Endothelial cell of umbilical vein (primary cell): Measurements from ENCODE around the gene KIF1B. TPM values are rescaled to one million over a fixed set of nuclear protein-coding genes. Genes with fewer than 3 reads are reported as not detected.

Experiments used
- BruUV-seq: library from RNA; stranded (reverse); fragments of 400-500 nt; replicated peaks from 2 replicates; lab custom pipeline; 2021; lab: Mats Ljungman, UMichigan
- CTCF ChIA-PET: fragments of 300-600, 350-600 bp; sonication (Branson Sonifier 250); formaldehyde crosslinking; loops from one replicate; lab custom pipeline; 2021; ENCODE audit warnings: antibody characterized with exemption, inconsistent platforms; lab: Charles Lee
- POLR2A ChIA-PET: fragments of 300-600, 350-600 bp; sonication (Branson Sonifier 250); formaldehyde crosslinking; loops from one replicate; lab custom pipeline; 2021; ENCODE audit warnings: antibody characterized with exemption, inconsistent platforms; lab: Charles Lee
- DNase-seq: peaks from one replicate; pipeline ENCODE4 v3.0.0-alpha.2; 2011; ENCODE audit warnings: low read depth, low spot score
- FAIRE-seq: peaks from 2 replicates; lab custom pipeline; 2011; peaks lifted over from hg19 to GRCh38; lab: Jason Lieb, UNC
- H2AFZ ChIP-seq: 2 replicates; pipeline ENCODE4 v1.6.0; 2012; ENCODE audit warnings: low read depth, low read length, control low read depth, inconsistent platforms
- H3K27ac ChIP-seq: 2 replicates; pipeline ENCODE4 v1.5.1; 2011; ENCODE audit warnings: low read depth, mild to moderate bottlenecking, control low read depth, low read length, moderate library complexity; ENCODE audit not compliant: insufficient read depth
- H3K27me3 ChIP-seq, 2 experiments: 2 replicates each; pipeline versions ENCODE4 v1.6.0 to v1.6.1; 2011; ENCODE audit warnings: low read length in 2 of 2, mixed read lengths in 1 of 2; ENCODE audit not compliant: control insufficient read depth in 2 of 2, insufficient read depth in 2 of 2
- H3K36me3 ChIP-seq, 2 experiments: 2 replicates in 1 of 2; 3 replicates in 1 of 2; pipeline ENCODE4 v1.5.1; 2011; ENCODE audit warnings: low read length in 2 of 2, mild to moderate bottlenecking in 1 of 2, moderate library complexity in 1 of 2; ENCODE audit not compliant: control insufficient read depth in 2 of 2, insufficient read depth in 2 of 2; ENCODE audit errors: extremely low read depth in 1 of 2
- H3K4me1 ChIP-seq: 3 replicates; pipeline ENCODE4 v1.5.1; 2011; ENCODE audit warnings: mild to moderate bottlenecking, low read length; ENCODE audit not compliant: control insufficient read depth, insufficient read depth; ENCODE audit errors: extremely low read depth
- H3K4me2 ChIP-seq: 2 replicates; pipeline ENCODE4 v1.6.1; 2011; ENCODE audit warnings: low read length, control low read depth, mixed read lengths; ENCODE audit not compliant: insufficient read depth
- H3K4me3 ChIP-seq, 3 experiments: fragments of 200-600 bp in 1 of 3; sonication (generic), shearing (Covaris generic) in 1 of 3; replicated peaks in 1 of 3; 2 replicates each; pipeline ENCODE4 v1.5.1; 2011 to 2016; ENCODE audit warnings: control low read depth in 3 of 3, low read length in 3 of 3, mild to moderate bottlenecking in 2 of 3, inconsistent platforms in 1 of 3, low read depth in 1 of 3, moderate library complexity in 1 of 3; ENCODE audit not compliant: insufficient read depth in 1 of 3
- H3K79me2 ChIP-seq: 2 replicates; pipeline ENCODE4 v1.6.0; 2012; ENCODE audit warnings: low read length, inconsistent platforms; ENCODE audit not compliant: control insufficient read depth, insufficient read depth
- H3K9ac ChIP-seq: replicated peaks from 2 replicates; pipeline ENCODE3; 2011; ENCODE audit warnings: low read length, control low read depth; ENCODE audit not compliant: insufficient read depth; ENCODE audit errors: extremely low read depth
- H3K9me1 ChIP-seq: replicated peaks from 3 replicates; pipeline ENCODE4 v1.6.0; 2011; ENCODE audit warnings: mild to moderate bottlenecking, low read length; ENCODE audit not compliant: control insufficient read depth, insufficient read depth; ENCODE audit errors: extremely low read depth
- H3K9me3 ChIP-seq: replicated peaks from 2 replicates; pipeline ENCODE4 v1.5.1; 2012; ENCODE audit warnings: low read length, inconsistent platforms; ENCODE audit not compliant: control insufficient read depth, insufficient read depth
- H4K20me1 ChIP-seq: replicated peaks from 2 replicates; pipeline ENCODE3; 2011; ENCODE audit warnings: mild to moderate bottlenecking, low read length; ENCODE audit not compliant: control insufficient read depth, insufficient read depth; ENCODE audit errors: extremely low read depth
- EZH2 ChIP-seq: IDR thresholded peaks from 2 replicates; pipeline ENCODE4 v1.6.1; 2012; ENCODE audit warnings: borderline replicate concordance, low read depth, mild to moderate bottlenecking, moderate library complexity, low read length, inconsistent platforms; ENCODE audit not compliant: severe bottlenecking
- FOS ChIP-seq: IDR thresholded peaks from 2 replicates; pipeline ENCODE4 v1.6.1; 2011; ENCODE audit warnings: mild to moderate bottlenecking, low read length, moderate library complexity, borderline replicate concordance; ENCODE audit not compliant: insufficient read depth
- GATA2 ChIP-seq: IDR thresholded peaks from 2 replicates; pipeline ENCODE4 v1.7.0; 2011; ENCODE audit warnings: low read depth, mild to moderate bottlenecking, moderate library complexity, mixed read lengths, low read length; ENCODE audit not compliant: insufficient read length, insufficient read depth
- JUN ChIP-seq: IDR thresholded peaks from 2 replicates; pipeline ENCODE4 v1.6.1; 2011; ENCODE audit warnings: borderline replicate concordance, low read depth; ENCODE audit not compliant: insufficient read length, insufficient read depth
- MYC ChIP-seq: IDR thresholded peaks from one replicate; pipeline ENCODE4 v1.6.1; 2011; ENCODE audit warnings: mild to moderate bottlenecking, low read depth, low read length
- POLR2A ChIP-seq: IDR thresholded peaks from 2 replicates; pipeline ENCODE4 v1.6.1; 2012; ENCODE audit warnings: low read depth, mild to moderate bottlenecking, control low read depth, low read length
- POLR2AphosphoS5 ChIP-seq: IDR thresholded peaks from 2 replicates; pipeline ENCODE4 v1.6.1; 2012; ENCODE audit warnings: low read depth, mild to moderate bottlenecking, control low read depth, low read length, moderate library complexity; ENCODE audit not compliant: insufficient read depth
- dilution Hi-C: fragments of 300-500 bp; cut with MboI; formaldehyde crosslinking; loops from one replicate; pipeline ENCODE4 v1.15.0; 2019; ENCODE audit warnings: low sequenced_read_pairs; ENCODE audit not compliant: extremely low pct_ligation_motif_present
- intact Hi-C: fragments of 100-400 bp; cut with micrococcal nuclease; formaldehyde crosslinking; loops from one replicate; pipeline ENCODE4 v1.10.0; 2022
- polyA plus RNA-seq, 4 experiments: library from polyadenylated mRNA; depleted of rRNA in 3 of 4; stranded (reverse) in 3 of 4; unstranded in 1 of 4; fragments of >200 nt; gene quantifications; 2 replicates each; pipeline versions ENCODE4 v1.2.1 to v1.2.3, GENCODE V29; 2011 to 2012; ENCODE audit warnings: missing spikeins in 1 of 4
- total RNA-seq: library from RNA; stranded (reverse); gene quantifications from 2 replicates; pipeline ENCODE4 v1.2.3, GENCODE V29; 2021
- TF ChIP-seq, protein P1 (sequence below): IDR thresholded peaks from 2 replicates; pipeline ENCODE4 v1.6.1; 2011; ENCODE audit not compliant: insufficient read depth, insufficient read length
- TF ChIP-seq, protein P2 (sequence below), 2 donors: IDR thresholded peaks; 1 replicate in 1 of 2; 2 replicates in 1 of 2; pipeline ENCODE4 v1.5.1; 2011; ENCODE audit warnings: low read length in 2 of 2, mild to moderate bottlenecking in 2 of 2, moderate library complexity in 2 of 2, control low read depth in 1 of 2, inconsistent platforms in 1 of 2, low read depth in 1 of 2; ENCODE audit not compliant: insufficient read depth in 1 of 2; ENCODE audit errors: extremely low read depth in 1 of 2

KIF1B gene
- total and polyA plus RNA-seq, 2 donors (not counting 3 experiments of a cell fraction or from before 2014, with no cell fraction given), result 14.8 to 58.6 TPM

DNA sequence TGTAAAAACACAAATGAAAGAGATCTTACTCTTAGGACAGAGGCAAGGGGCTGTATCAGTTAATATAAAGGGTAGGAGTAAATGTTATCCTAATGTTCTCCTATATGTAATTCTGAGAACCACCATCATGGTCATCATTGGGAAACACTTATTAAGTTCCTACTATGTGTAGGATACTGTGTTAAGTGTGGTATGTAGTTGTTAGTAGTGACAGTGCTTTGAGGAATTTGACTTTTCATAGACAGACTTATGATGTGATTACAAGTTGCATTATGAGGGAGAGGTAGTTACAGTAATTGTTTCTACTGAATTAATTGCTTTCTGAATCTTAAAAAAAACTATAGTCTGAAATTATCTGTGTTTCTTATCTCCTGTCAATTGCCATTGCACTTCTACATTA lies 136.7 kb downstream of the KIF1B start:
- DNase-seq (no peak), FAIRE-seq (no peak)
- CTCF ChIA-PET, result no interaction called here
- no peak overlapping the region for H2AFZ ChIP-seq
- H3K4me3 ChIP-seq, result no peak overlapping the region
- intact Hi-C loops (no loop called here), dilution Hi-C loops (no loop called here)
- H3K27me3 ChIP-seq, result no peaks in the 10 kb centered on the region
- POLR2A ChIA-PET, result no interaction called here
- H3K9ac ChIP-seq, result no peak overlapping the region
- H3K4me1 ChIP-seq, result no peaks in the 10 kb centered on the region
- H3K4me2 ChIP-seq, result no peak overlapping the region
- no peaks in the 10 kb centered on the region for H3K79me2 ChIP-seq
- no peaks in the 10 kb centered on the region for H3K9me3 ChIP-seq
- no peak for TF ChIP-seq POLR2A
- TF ChIP-seq, protein P1, sequence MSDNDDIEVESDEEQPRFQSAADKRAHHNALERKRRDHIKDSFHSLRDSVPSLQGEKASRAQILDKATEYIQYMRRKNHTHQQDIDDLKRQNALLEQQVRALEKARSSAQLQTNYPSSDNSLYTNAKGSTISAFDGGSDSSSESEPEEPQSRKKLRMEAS, result no peak
- TF ChIP-seq, protein P2, sequence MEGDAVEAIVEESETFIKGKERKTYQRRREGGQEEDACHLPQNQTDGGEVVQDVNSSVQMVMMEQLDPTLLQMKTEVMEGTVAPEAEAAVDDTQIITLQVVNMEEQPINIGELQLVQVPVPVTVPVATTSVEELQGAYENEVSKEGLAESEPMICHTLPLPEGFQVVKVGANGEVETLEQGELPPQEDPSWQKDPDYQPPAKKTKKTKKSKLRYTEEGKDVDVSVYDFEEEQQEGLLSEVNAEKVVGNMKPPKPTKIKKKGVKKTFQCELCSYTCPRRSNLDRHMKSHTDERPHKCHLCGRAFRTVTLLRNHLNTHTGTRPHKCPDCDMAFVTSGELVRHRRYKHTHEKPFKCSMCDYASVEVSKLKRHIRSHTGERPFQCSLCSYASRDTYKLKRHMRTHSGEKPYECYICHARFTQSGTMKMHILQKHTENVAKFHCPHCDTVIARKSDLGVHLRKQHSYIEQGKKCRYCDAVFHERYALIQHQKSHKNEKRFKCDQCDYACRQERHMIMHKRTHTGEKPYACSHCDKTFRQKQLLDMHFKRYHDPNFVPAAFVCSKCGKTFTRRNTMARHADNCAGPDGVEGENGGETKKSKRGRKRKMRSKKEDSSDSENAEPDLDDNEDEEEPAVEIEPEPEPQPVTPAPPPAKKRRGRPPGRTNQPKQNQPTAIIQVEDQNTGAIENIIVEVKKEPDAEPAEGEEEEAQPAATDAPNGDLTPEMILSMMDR (IDR thresholded peaks at IDR 0.05; ENCODE audit: extremely low read depth in 1 of 2, insufficient read depth in 1 of 2, low read depth in 1 of 2, low read length in 2 of 2), result no peak
- no peak for TF ChIP-seq EZH2
- no peak for TF ChIP-seq POLR2AphosphoS5
- TF ChIP-seq GATA2, result no peak
- no peak for TF ChIP-seq FOS
- no peak for TF ChIP-seq MYC
- no peak for TF ChIP-seq JUN
- no peaks in the 10 kb centered on the region for H3K9me1 ChIP-seq
- no TSS peak for BruUV-seq
- H3K27ac ChIP-seq, result no peak overlapping the region
- peaks cover 3 to 5% of the 10 kb centered on the region in 2 experiments for H3K36me3 ChIP-seq
- H4K20me1 ChIP-seq, result no peaks in the 10 kb centered on the region
